ENCODE results near the gene LBP.

DNA sequence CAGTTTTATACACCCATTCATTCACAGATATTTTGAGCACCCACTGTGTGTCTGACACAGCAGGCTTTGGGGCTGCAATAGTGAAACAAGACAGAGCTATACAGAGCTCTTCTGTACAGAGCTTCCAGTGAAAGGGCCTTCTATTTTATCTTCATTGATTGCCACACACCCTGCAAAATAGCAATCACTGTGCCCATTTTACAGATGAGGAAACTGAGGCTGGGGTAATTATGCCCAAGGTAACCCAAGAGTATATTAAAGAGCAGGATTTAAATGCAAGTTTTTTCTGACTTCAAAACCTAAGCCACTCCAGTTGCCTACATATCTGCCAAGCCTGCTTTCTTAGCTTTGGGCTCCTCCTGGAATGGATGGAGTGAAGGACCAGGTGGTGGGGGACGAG lies 37.8 kb upstream of the LBP start:
- TF ChIP-seq, protein P1, sequence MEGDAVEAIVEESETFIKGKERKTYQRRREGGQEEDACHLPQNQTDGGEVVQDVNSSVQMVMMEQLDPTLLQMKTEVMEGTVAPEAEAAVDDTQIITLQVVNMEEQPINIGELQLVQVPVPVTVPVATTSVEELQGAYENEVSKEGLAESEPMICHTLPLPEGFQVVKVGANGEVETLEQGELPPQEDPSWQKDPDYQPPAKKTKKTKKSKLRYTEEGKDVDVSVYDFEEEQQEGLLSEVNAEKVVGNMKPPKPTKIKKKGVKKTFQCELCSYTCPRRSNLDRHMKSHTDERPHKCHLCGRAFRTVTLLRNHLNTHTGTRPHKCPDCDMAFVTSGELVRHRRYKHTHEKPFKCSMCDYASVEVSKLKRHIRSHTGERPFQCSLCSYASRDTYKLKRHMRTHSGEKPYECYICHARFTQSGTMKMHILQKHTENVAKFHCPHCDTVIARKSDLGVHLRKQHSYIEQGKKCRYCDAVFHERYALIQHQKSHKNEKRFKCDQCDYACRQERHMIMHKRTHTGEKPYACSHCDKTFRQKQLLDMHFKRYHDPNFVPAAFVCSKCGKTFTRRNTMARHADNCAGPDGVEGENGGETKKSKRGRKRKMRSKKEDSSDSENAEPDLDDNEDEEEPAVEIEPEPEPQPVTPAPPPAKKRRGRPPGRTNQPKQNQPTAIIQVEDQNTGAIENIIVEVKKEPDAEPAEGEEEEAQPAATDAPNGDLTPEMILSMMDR (IDR thresholded peaks at IDR 0.05 in 8 of 11, conservative IDR thresholded peaks at IDR 0.05 in 3 of 11): no peak
- no peak for TF ChIP-seq POLR2A (IDR thresholded peaks at IDR 0.05)

Measured in spleen (tissue), 7 donors.